Inflammatory macrophage treated with lipopolysaccharide for 4 hours (primary cell): Measurements from ENCODE around the gene CDH24.

Experiments
- DNase-seq: peaks from one replicate; pipeline ENCODE4 v3.0.0-alpha.2; 2020

The CDH24 gene

GRCh38 chr14:23043145-23043544 lies 14.2 kb downstream of the CDH24 start:
- no peak for DNase-seq

- DNase-seq: no peak
These were observed 15.0 kb downstream of the CDH24 start, which contains the start of gene PSMB11 for GRCh38 chr14:23042162-23042965. PSMB11 (plus strand) TSS chr14:23042212; CDS start chr14:23042226, 14 bp downstream.

- DNase-seq: no peak
These were observed 15.6 kb downstream of the CDH24 start for GRCh38 chr14:23041729-23042128.

GRCh38 chr14:23040100-23040499 lies 17.2 kb downstream of the CDH24 start:
- DNase-seq: no peak

GRCh38 chr14:23035303-23036144 lies 21.8 kb downstream of the CDH24 start:
- DNase-seq: no peak

- peak; percentile 96 for DNase-seq
These were observed 22.6 kb downstream of the CDH24 start, which contains the start of gene PSMB5 for GRCh38 chr14:23034498-23035302. PSMB5 (minus strand) TSS chr14:23034900; CDS start chr14:23034881, 19 bp downstream.

GRCh38 chr14:23033801-23034497 lies 23.4 kb downstream of the CDH24 start:
- DNase-seq: peak; percentile 16

GRCh38 chr14:23033251-23033727 lies 24.0 kb downstream of the CDH24 start:
- no peak for DNase-seq

GRCh38 chr14:23030936-23031335 lies 26.4 kb downstream of the CDH24 start:
- DNase-seq: no peak

- DNase-seq: no peak
These were observed 28.5 kb downstream of the CDH24 start for GRCh38 chr14:23028799-23029198.

- DNase-seq: no peak
These were observed 32.0 kb downstream of the CDH24 start for GRCh38 chr14:23025151-23025814.

- DNase-seq: no peak
These were observed 32.7 kb downstream of the CDH24 start for GRCh38 chr14:23024612-23025075.

- DNase-seq: no peak
These were observed 33.5 kb downstream of the CDH24 start for GRCh38 chr14:23023795-23024152.

- no peak for DNase-seq
These were observed 34.1 kb downstream of the CDH24 start for GRCh38 chr14:23023022-23023794.

GRCh38 chr14:23021889-23022442 lies 35.4 kb downstream of the CDH24 start:
- DNase-seq: no peak

- no peak for DNase-seq
These were observed 35.9 kb downstream of the CDH24 start for GRCh38 chr14:23021434-23021833.

GRCh38 chr14:23020143-23021128 lies 36.9 kb downstream of the CDH24 start:
- DNase-seq: no peak

- DNase-seq: no peak
These were observed 39.2 kb downstream of the CDH24 start for GRCh38 chr14:23018107-23018506.

- DNase-seq: no peak
These were observed 40.2 kb downstream of the CDH24 start for GRCh38 chr14:23017091-23017490.
